GM19468 (cell line): ENCODE results near the gene ITSN1.

Experiments
- ATAC-seq: cut with Tn5 transposase; IDR thresholded peaks from one replicate; pipeline ENCODE4 v1.9.1; 2021; ENCODE audit warnings: mild to moderate bottlenecking, moderate library complexity, moderate number of reproducible peaks; ENCODE audit not compliant: unreplicated experiment; ENCODE audit errors: extremely low read depth

Gene ITSN1

GRCh38 chr21:33650230-33650629 is 7.9 kb downstream of the ITSN1 start:
- ATAC-seq: no peak

- no peak for ATAC-seq
Observed at GRCh38 chr21:33650929-33651509, 8.7 kb downstream of the ITSN1 start.

GRCh38 chr21:33651965-33652680 is 9.8 kb downstream of the ITSN1 start:
- no peak for ATAC-seq

- ATAC-seq: no peak
Observed at GRCh38 chr21:33654412-33654811, 12.1 kb downstream of the ITSN1 start.

GRCh38 chr21:33655588-33656221 is 13.4 kb downstream of the ITSN1 start:
- no peak for ATAC-seq

GRCh38 chr21:33657124-33657820 is 15.0 kb downstream of the ITSN1 start:
- no peak for ATAC-seq

GRCh38 chr21:33658919-33659567 is 16.7 kb downstream of the ITSN1 start:
- ATAC-seq: no peak

GRCh38 chr21:33659568-33659949 is 17.3 kb downstream of the ITSN1 start:
- no peak for ATAC-seq

- ATAC-seq: no peak
Observed at GRCh38 chr21:33660406-33660805, 18.1 kb downstream of the ITSN1 start.

GRCh38 chr21:33661146-33661545 is 18.8 kb downstream of the ITSN1 start:
- no peak for ATAC-seq

GRCh38 chr21:33662046-33662445 is 19.7 kb downstream of the ITSN1 start:
- ATAC-seq: no peak

GRCh38 chr21:33663241-33663640 is 20.9 kb downstream of the ITSN1 start:
- ATAC-seq: no peak

- ATAC-seq: no peak
Observed at GRCh38 chr21:33664135-33664534, 21.8 kb downstream of the ITSN1 start.

GRCh38 chr21:33666153-33666552 is 23.9 kb downstream of the ITSN1 start:
- no peak for ATAC-seq

GRCh38 chr21:33667636-33668035 is 25.3 kb downstream of the ITSN1 start:
- no peak for ATAC-seq

- ATAC-seq: no peak
Observed at GRCh38 chr21:33668180-33668579, 25.9 kb downstream of the ITSN1 start.

- ATAC-seq: no peak
Observed at GRCh38 chr21:33668620-33669019, 26.3 kb downstream of the ITSN1 start.

- ATAC-seq: no peak
Observed at GRCh38 chr21:33670076-33670978, 28.0 kb downstream of the ITSN1 start.

GRCh38 chr21:33673473-33673872 is 31.2 kb downstream of the ITSN1 start:
- no peak for ATAC-seq

- no peak for ATAC-seq
Observed at GRCh38 chr21:33674226-33674625, 31.9 kb downstream of the ITSN1 start.
